ENCODE data around the gene ANKRD31. TPM values are rescaled to one million over a fixed set of nuclear protein-coding genes. Genes with fewer than 3 reads are reported as not detected.
"Not testable (repeated sequence)": the region's sequence is repeated elsewhere in the genome, so short reads cannot be mapped to it uniquely, and the experiment has no call there.

The ANKRD31 gene
- total RNA-seq, 1 donor from 2014 or later, result 0.07 TPM

DNA sequence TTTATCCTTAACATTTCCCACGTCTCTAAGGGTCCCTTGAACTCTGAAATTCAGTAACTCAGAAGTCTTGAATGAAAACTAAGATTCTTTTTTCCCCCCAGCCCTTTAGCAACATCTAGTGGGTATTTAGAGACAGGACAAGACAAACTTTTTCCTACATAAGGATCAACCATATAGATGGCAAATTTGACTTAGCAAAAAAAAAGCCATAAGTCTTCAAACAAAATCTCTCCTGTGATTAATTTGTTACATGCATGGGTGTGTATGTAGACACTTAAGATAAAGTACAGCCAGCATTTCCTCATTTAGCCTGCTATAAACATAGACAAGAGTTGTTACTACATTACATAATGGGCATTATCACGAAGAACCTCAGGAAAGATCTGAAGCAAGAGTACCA, 29.1 kb upstream of the ANKRD31 start:
- H3K27me3 Mint-ChIP-seq (ENCODE audit: low read depth, unreplicated experiment), result peaks cover 4% of the 10 kb centered on the region
- TF ChIP-seq, protein P1, sequence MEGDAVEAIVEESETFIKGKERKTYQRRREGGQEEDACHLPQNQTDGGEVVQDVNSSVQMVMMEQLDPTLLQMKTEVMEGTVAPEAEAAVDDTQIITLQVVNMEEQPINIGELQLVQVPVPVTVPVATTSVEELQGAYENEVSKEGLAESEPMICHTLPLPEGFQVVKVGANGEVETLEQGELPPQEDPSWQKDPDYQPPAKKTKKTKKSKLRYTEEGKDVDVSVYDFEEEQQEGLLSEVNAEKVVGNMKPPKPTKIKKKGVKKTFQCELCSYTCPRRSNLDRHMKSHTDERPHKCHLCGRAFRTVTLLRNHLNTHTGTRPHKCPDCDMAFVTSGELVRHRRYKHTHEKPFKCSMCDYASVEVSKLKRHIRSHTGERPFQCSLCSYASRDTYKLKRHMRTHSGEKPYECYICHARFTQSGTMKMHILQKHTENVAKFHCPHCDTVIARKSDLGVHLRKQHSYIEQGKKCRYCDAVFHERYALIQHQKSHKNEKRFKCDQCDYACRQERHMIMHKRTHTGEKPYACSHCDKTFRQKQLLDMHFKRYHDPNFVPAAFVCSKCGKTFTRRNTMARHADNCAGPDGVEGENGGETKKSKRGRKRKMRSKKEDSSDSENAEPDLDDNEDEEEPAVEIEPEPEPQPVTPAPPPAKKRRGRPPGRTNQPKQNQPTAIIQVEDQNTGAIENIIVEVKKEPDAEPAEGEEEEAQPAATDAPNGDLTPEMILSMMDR (IDR thresholded peaks at IDR 0.05; ENCODE audit: insufficient read depth, low read depth, low read length), result peak; percentile 37
- TF ChIP-seq EZH2 (IDR thresholded peaks at IDR 0.05; ENCODE audit: insufficient read depth, low read length), result no peak
- H3K79me2 ChIP-seq (ENCODE audit: insufficient read depth, low read length), result no peaks in the 10 kb centered on the region
- H3K4me3 Mint-ChIP-seq (ENCODE audit: unreplicated experiment), result no peak overlapping the region
- no peak overlapping the region for H3K27ac Mint-ChIP-seq (ENCODE audit: unreplicated experiment)
- peaks cover 3% of the 10 kb centered on the region for H3K4me1 Mint-ChIP-seq (ENCODE audit: low read depth, unreplicated experiment)
- no peaks in the 10 kb centered on the region for H3K36me3 Mint-ChIP-seq (ENCODE audit: low read depth, unreplicated experiment)
- H3K36me3 ChIP-seq (ENCODE audit: insufficient read depth, low read length), result no peaks in the 10 kb centered on the region
- no peak overlapping the region for H3K4me2 ChIP-seq (ENCODE audit: low read length)
- H3K9me3 Mint-ChIP-seq (ENCODE audit: unreplicated experiment), result peaks cover 2% of the 10 kb centered on the region
- H3K9me3 ChIP-seq (ENCODE audit: insufficient read depth, low read depth, low read length), result no peaks in the 10 kb centered on the region
- H3K27ac ChIP-seq (ENCODE audit: low read depth, low read length), result no peak overlapping the region
- DNase-seq (ENCODE audit: low read depth), result peak; percentile 28
- no peak overlapping the region for H3K9ac ChIP-seq (ENCODE audit: low read length)
- H2AFZ ChIP-seq (ENCODE audit: low read depth, low read length), result no peak overlapping the region
- no peaks in the 10 kb centered on the region for H3K4me1 ChIP-seq (ENCODE audit: insufficient read depth, low read length)
- H4K20me1 ChIP-seq (ENCODE audit: insufficient read depth, low read length), result no peaks in the 10 kb centered on the region
- no peak for FAIRE-seq
- H3K4me3 ChIP-seq (ENCODE audit: insufficient read depth, low read depth, low read length), result no peak overlapping the region
- H3K27me3 ChIP-seq (ENCODE audit: insufficient read depth, low read length), result no peaks in the 10 kb centered on the region

DNA sequence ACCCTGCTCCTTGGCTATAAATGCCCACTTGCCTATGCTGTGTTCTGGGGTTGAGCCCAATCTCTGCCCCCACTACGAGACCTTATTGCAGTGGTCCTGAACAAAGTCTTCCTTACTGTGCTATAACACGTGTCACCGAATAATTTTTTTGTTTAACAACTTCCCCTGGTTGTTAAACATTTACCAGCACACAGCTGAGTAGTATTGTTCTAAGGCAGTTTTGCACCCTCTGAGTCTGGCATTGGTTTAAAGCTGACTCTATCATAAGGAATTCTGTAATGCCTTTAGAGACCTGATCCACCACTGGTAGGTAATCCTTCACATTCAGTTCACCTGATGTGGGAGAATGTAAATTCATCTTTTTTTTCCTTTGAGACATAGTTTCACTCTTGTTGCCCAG, 25.6 kb upstream of the ANKRD31 start:
- Mint-ChIP-seq H3K36me3 (ENCODE audit: low read depth, unreplicated experiment) (no peaks in the 10 kb centered on the region), H3K4me1 (ENCODE audit: low read depth, unreplicated experiment) (peaks cover 3% of the 10 kb centered on the region), H3K4me3 (ENCODE audit: unreplicated experiment) (no peak overlapping the region), H3K9me3 (ENCODE audit: unreplicated experiment) (peaks cover 1% of the 10 kb centered on the region), H3K27ac (ENCODE audit: unreplicated experiment) (no peak overlapping the region), H3K27me3 (ENCODE audit: low read depth, unreplicated experiment) (peaks cover 6% of the 10 kb centered on the region)
- Histone ChIP-seq H2AFZ (ENCODE audit: low read depth, low read length) (no peak overlapping the region), H4K20me1 (ENCODE audit: insufficient read depth, low read length) (no peaks in the 10 kb centered on the region), H3K4me1 (ENCODE audit: insufficient read depth, low read length) (no peaks in the 10 kb centered on the region), H3K79me2 (ENCODE audit: insufficient read depth, low read length) (no peaks in the 10 kb centered on the region), H3K36me3 (ENCODE audit: insufficient read depth, low read length) (no peaks in the 10 kb centered on the region), H3K27ac (ENCODE audit: low read depth, low read length) (no peak overlapping the region), H3K9ac (ENCODE audit: low read length) (no peak overlapping the region), H3K27me3 (ENCODE audit: insufficient read depth, low read length) (no peaks in the 10 kb centered on the region), H3K9me3 (ENCODE audit: insufficient read depth, low read depth, low read length) (no peaks in the 10 kb centered on the region), H3K4me3 (ENCODE audit: insufficient read depth, low read depth, low read length) (no peak overlapping the region), H3K4me2 (ENCODE audit: low read length) (no peak overlapping the region)
- TF ChIP-seq, protein P1 (IDR thresholded peaks at IDR 0.05; ENCODE audit: insufficient read depth, low read depth, low read length), result no peak
- TF ChIP-seq EZH2 (IDR thresholded peaks at IDR 0.05; ENCODE audit: insufficient read depth, low read length), result no peak
- no peak for FAIRE-seq
- DNase-seq (ENCODE audit: low read depth), result no peak

DNA sequence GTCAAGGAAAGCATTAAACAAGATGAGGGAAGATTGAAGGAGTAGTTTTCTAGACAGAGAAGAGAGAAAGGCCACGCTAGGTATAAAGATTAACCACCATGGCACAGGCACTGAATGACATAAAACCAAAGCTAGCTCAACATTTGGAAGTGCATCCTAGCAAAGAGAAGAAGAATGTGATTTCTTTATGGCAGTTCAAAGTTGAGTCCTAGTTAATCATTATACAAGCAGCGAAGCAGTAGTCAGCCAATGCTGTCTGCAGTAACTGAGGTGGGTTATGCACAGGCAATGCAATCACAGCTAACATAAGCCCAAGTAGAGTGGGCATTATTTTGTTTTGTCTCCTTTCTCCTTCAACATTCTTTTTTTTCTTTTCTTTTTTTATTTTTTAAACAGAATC, 24.0 kb upstream of the ANKRD31 start:
- peak; percentile 43 for FAIRE-seq

DNA sequence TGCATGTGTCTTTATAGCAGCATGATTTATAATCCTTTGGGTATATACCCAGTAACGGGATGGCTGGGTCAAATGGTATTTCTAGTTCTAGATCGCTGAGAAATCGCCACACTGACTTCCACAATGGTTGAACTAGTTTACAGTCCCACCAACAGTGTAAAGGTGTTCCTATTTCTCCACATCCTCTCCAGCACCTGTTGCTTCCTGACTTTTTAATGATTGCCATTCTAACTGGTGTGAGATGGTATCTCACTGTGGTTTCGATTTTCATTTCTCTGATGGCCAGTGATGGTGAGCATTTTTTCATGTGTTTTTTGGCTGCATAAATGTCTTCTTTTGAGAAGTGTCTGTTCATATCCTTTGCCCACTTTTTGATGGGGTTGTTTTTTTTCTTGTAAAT, 13.8 kb upstream of the ANKRD31 start:
- FAIRE-seq; H3K79me2 ChIP-seq (ENCODE audit: insufficient read depth, low read length); H3K27me3 ChIP-seq (ENCODE audit: insufficient read depth, low read length); H2AFZ ChIP-seq (ENCODE audit: low read depth, low read length); H3K4me1 ChIP-seq (ENCODE audit: insufficient read depth, low read length); H3K4me1 Mint-ChIP-seq (ENCODE audit: low read depth, unreplicated experiment); H3K27ac ChIP-seq (ENCODE audit: low read depth, low read length); H3K4me3 ChIP-seq (ENCODE audit: insufficient read depth, low read depth, low read length); DNase-seq (ENCODE audit: low read depth); H3K27ac Mint-ChIP-seq (ENCODE audit: unreplicated experiment); H3K9ac ChIP-seq (ENCODE audit: low read length); H3K9me3 ChIP-seq (ENCODE audit: insufficient read depth, low read depth, low read length); H3K9me3 Mint-ChIP-seq (ENCODE audit: unreplicated experiment); H3K4me3 Mint-ChIP-seq (ENCODE audit: unreplicated experiment); H3K27me3 Mint-ChIP-seq (ENCODE audit: low read depth, unreplicated experiment); H4K20me1 ChIP-seq (ENCODE audit: insufficient read depth, low read length); H3K36me3 ChIP-seq (ENCODE audit: insufficient read depth, low read length); H3K36me3 Mint-ChIP-seq (ENCODE audit: low read depth, unreplicated experiment); H3K4me2 ChIP-seq (ENCODE audit: low read length): not testable (repeated sequence)

More for the DNA sequence above, 24.0 kb upstream of the ANKRD31 start:
- no peak overlapping the region for H3K4me3 Mint-ChIP-seq (ENCODE audit: unreplicated experiment)
- no peak for DNase-seq (ENCODE audit: low read depth)
- Histone ChIP-seq H2AFZ (ENCODE audit: low read depth, low read length) (no peak overlapping the region), H4K20me1 (ENCODE audit: insufficient read depth, low read length) (no peaks in the 10 kb centered on the region), H3K36me3 (ENCODE audit: insufficient read depth, low read length) (no peaks in the 10 kb centered on the region), H3K4me1 (ENCODE audit: insufficient read depth, low read length) (no peaks in the 10 kb centered on the region), H3K9me3 (ENCODE audit: insufficient read depth, low read depth, low read length) (no peaks in the 10 kb centered on the region), H3K4me3 (ENCODE audit: insufficient read depth, low read depth, low read length) (no peak overlapping the region), H3K4me2 (ENCODE audit: low read length) (no peak overlapping the region), H3K27ac (ENCODE audit: low read depth, low read length) (no peak overlapping the region), H3K9ac (ENCODE audit: low read length) (no peak overlapping the region), H3K27me3 (ENCODE audit: insufficient read depth, low read length) (no peaks in the 10 kb centered on the region), H3K79me2 (ENCODE audit: insufficient read depth, low read length) (no peaks in the 10 kb centered on the region)
- H3K27ac Mint-ChIP-seq (ENCODE audit: unreplicated experiment), result no peak overlapping the region
- H3K4me1 Mint-ChIP-seq (ENCODE audit: low read depth, unreplicated experiment), result peaks cover 3% of the 10 kb centered on the region
- H3K9me3 Mint-ChIP-seq (ENCODE audit: unreplicated experiment), result peaks cover 9% of the 10 kb centered on the region
- TF ChIP-seq EZH2 (IDR thresholded peaks at IDR 0.05; ENCODE audit: insufficient read depth, low read length), result no peak
- TF ChIP-seq, protein P1 (IDR thresholded peaks at IDR 0.05; ENCODE audit: insufficient read depth, low read depth, low read length), result no peak
- no peaks in the 10 kb centered on the region for H3K36me3 Mint-ChIP-seq (ENCODE audit: low read depth, unreplicated experiment)
- peaks cover 2% of the 10 kb centered on the region for H3K27me3 Mint-ChIP-seq (ENCODE audit: low read depth, unreplicated experiment)

Measured in astrocyte (in vitro differentiated cells and primary cell).